GM21528 (cell line): Measurements from ENCODE around the gene SAMD11.
"Not testable (repeated sequence)": the region's sequence is repeated elsewhere in the genome, so short reads cannot be mapped to it uniquely, and the experiment has no call there.

Experiments
- ATAC-seq: cut with Tn5 transposase; IDR thresholded peaks from one replicate; pipeline ENCODE4 v1.9.1; 2021; ENCODE audit warnings: mild to moderate bottlenecking, moderate library complexity; ENCODE audit not compliant: unreplicated experiment, low FRiP score

Gene SAMD11

GRCh38 chr1:982765-983436 is 59.2 kb downstream of the SAMD11 start:
- ATAC-seq, result no peak

- ATAC-seq, result no peak
Measured at GRCh38 chr1:983798-984475, 60.2 kb downstream of the SAMD11 start.

DNA sequence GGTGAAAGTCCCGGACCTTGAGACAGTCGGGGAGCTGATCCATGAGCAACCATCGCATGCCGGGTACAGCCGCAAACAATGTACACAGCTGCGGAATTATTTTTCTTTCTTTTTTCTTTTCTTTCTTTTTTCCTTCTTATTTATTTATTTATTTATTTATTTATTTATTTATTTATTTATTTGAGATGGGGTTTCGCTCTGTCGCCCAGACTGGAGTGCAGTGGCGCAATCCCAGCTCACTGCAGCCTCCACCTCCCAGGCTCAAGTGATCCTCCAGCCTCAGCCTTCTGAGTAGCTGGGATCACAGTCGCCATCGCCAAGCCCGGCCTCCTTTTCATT is 60.7 kb downstream of the SAMD11 start:
- ATAC-seq, result no peak

GRCh38 chr1:985126-985525 is 61.4 kb downstream of the SAMD11 start:
- ATAC-seq, result no peak

GRCh38 chr1:988061-988460 is 64.3 kb downstream of the SAMD11 start:
- not testable (repeated sequence) for ATAC-seq

GRCh38 chr1:991275-991674 is 67.6 kb downstream of the SAMD11 start:
- not testable (repeated sequence) for ATAC-seq

DNA sequence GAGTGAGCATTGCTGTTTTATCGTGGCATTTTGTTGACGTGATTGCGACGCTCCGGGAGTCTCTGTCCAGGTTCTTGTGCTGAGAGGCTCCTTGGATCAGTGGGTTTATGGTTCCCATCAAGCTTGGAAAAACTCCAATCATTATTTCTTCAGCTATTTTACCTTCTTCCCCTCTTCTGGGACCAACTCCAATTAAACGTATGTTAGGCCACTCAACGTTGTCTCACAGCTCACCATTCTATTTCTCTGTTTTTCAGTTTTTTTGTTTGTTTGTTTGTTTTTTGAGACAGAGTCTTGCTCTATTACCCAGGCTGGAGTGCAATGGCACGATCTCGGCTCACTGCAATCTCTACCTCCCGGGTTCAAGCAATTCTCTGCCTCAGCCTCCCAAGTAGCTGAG is 68.2 kb downstream of the SAMD11 start:
- ATAC-seq, result no peak

DNA sequence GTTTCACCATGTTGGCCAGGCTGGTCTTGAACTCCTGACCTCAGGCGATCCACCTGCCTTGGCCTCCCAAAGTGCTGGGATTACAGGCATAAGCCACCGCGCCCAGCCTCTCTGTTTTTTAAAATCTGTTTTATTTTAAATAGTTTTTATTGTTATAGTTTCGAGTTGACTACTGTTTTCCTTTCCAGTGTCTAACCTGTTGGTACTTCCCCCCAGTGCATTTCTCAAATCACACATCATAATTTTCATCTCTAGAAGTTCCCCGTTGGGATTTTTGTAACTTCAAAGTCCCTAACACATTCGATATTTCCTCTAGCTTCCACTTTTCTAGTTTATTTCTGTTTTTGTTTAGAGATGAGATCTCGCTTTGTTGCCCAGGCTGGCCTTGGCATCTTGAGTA is 68.6 kb downstream of the SAMD11 start:
- no peak for ATAC-seq

GRCh38 chr1:993379-993995 is 69.8 kb downstream of the SAMD11 start:
- no peak for ATAC-seq
